H9 (cell line): ENCODE results near the gene KCNMB4. TPM values are rescaled to one million over a fixed set of nuclear protein-coding genes. Genes with fewer than 3 reads are reported as not detected.

Experiments used
- DNase-seq: peaks from one replicate; pipeline ENCODE4 v3.0.0-alpha.2; 2017
- H2AFZ ChIP-seq: one replicate; pipeline ENCODE4 v1.6.1; 2013; ENCODE audit warnings: mild to moderate bottlenecking, low read length, control low read depth, moderate library complexity
- H2AK5ac ChIP-seq: 2 replicates; pipeline ENCODE4 v1.6.1; 2013; ENCODE audit warnings: low read length, control low read depth, mixed read lengths; ENCODE audit not compliant: insufficient read length
- H2BK120ac ChIP-seq: one replicate; pipeline ENCODE4 v1.6.1; 2013; ENCODE audit warnings: low read depth, mild to moderate bottlenecking, low read length, control low read depth, inconsistent platforms; ENCODE audit not compliant: poor library complexity, severe bottlenecking
- H2BK12ac ChIP-seq: 2 replicates; pipeline ENCODE4 v1.6.1; 2013; ENCODE audit warnings: low read length, control low read depth, mixed read lengths, low read depth; ENCODE audit not compliant: insufficient read length
- H2BK15ac ChIP-seq: 2 replicates; pipeline ENCODE4 v1.6.1; 2013; ENCODE audit warnings: low read depth, low read length, control low read depth
- H2BK20ac ChIP-seq: one replicate; pipeline ENCODE4 v1.6.1; 2013; ENCODE audit warnings: low read depth, mild to moderate bottlenecking, low read length, control low read depth, inconsistent platforms; ENCODE audit not compliant: poor library complexity, severe bottlenecking
- H2BK5ac ChIP-seq: 2 replicates; pipeline ENCODE4 v1.6.1; 2013; ENCODE audit warnings: low read length, control low read depth, mixed read lengths; ENCODE audit not compliant: insufficient read length
- H3K14ac ChIP-seq: 2 replicates; pipeline ENCODE4 v1.6.1; 2013; ENCODE audit warnings: low read length, control low read depth; ENCODE audit not compliant: insufficient read depth
- H3K18ac ChIP-seq: 2 replicates; pipeline ENCODE4 v1.6.1; 2013; ENCODE audit warnings: low read depth, mild to moderate bottlenecking, mixed read lengths, low read length, control low read depth; ENCODE audit not compliant: insufficient read length
- H3K23ac ChIP-seq: 2 replicates; pipeline ENCODE4 v1.6.1; 2013; ENCODE audit warnings: low read length, control low read depth, mixed read lengths, low read depth; ENCODE audit not compliant: insufficient read length
- H3K23me2 ChIP-seq: 2 replicates; pipeline ENCODE4 v1.6.1; 2013; ENCODE audit warnings: low read depth, mild to moderate bottlenecking, mixed read lengths, low read length, control low read depth; ENCODE audit not compliant: insufficient read length, poor library complexity, severe bottlenecking
- H3K27ac ChIP-seq: 2 replicates; pipeline ENCODE4 v1.5.1; 2013; ENCODE audit warnings: low read length, control low read depth, mixed read lengths, low read depth; ENCODE audit not compliant: insufficient read length
- H3K27me3 ChIP-seq: 2 replicates; pipeline ENCODE4 v1.6.1; 2013; ENCODE audit warnings: low read length, control low read depth, inconsistent platforms; ENCODE audit not compliant: insufficient read depth
- H3K4ac ChIP-seq: 2 replicates; pipeline ENCODE4 v1.6.1; 2013; ENCODE audit warnings: low read depth, mild to moderate bottlenecking, control low read depth, inconsistent platforms, low read length, moderate library complexity
- H3K4me1 ChIP-seq: 2 replicates; pipeline ENCODE4 v1.6.1; 2013; ENCODE audit warnings: low read length, control low read depth, inconsistent platforms; ENCODE audit not compliant: insufficient read depth
- H3K4me2 ChIP-seq: 2 replicates; pipeline ENCODE4 v1.6.1; 2013; ENCODE audit warnings: low read length, control low read depth, mixed read lengths; ENCODE audit not compliant: insufficient read length, insufficient read depth
- H3K56ac ChIP-seq: 2 replicates; pipeline ENCODE4 v1.6.1; 2013; ENCODE audit warnings: low read depth, mild to moderate bottlenecking, mixed read lengths, low read length, control low read depth; ENCODE audit not compliant: insufficient read length
- H3K79me1 ChIP-seq: 2 replicates; pipeline ENCODE4 v1.6.1; 2013; ENCODE audit warnings: low read depth, mild to moderate bottlenecking, moderate library complexity, low read length, control low read depth, inconsistent platforms; ENCODE audit not compliant: insufficient read depth, poor library complexity, severe bottlenecking
- H3K79me2 ChIP-seq: 2 replicates; pipeline ENCODE4 v1.6.1; 2013; ENCODE audit warnings: low read length, control low read depth, inconsistent platforms; ENCODE audit not compliant: insufficient read depth
- H3K9ac ChIP-seq: 2 replicates; pipeline ENCODE4 v1.6.1; 2013; ENCODE audit warnings: low read length, control low read depth, mixed read lengths; ENCODE audit not compliant: insufficient read length; ENCODE audit errors: extremely low read depth
- H3K9me3 ChIP-seq: one replicate; pipeline ENCODE4 v1.6.1; 2013; ENCODE audit warnings: low read depth, low read length, inconsistent platforms; ENCODE audit not compliant: control insufficient read depth
- H3T11ph ChIP-seq: one replicate; pipeline ENCODE4 v1.6.1; 2013; ENCODE audit warnings: mild to moderate bottlenecking, low read length, control low read depth, inconsistent platforms
- H4K20me1 ChIP-seq: one replicate; pipeline ENCODE4 v1.6.1; 2013; ENCODE audit not compliant: control insufficient read depth, insufficient read length, insufficient read depth
- H4K5ac ChIP-seq: 2 replicates; pipeline ENCODE4 v1.6.1; 2013; ENCODE audit warnings: low read depth, mild to moderate bottlenecking, mixed read lengths, low read length, control low read depth; ENCODE audit not compliant: insufficient read length
- H4K8ac ChIP-seq: replicated peaks from 2 replicates; pipeline ENCODE4 v1.6.1; 2013; ENCODE audit warnings: low read length, control low read depth, mixed read lengths, low read depth; ENCODE audit not compliant: insufficient read length
- H4K91ac ChIP-seq: 2 replicates; pipeline ENCODE4 v1.6.1; 2013; ENCODE audit warnings: low read depth, mild to moderate bottlenecking, moderate library complexity, mixed read lengths, low read length, control low read depth; ENCODE audit not compliant: insufficient read length
- H3K27ac Mint-ChIP-seq, 3 experiments: 2 replicates in 2 of 3; 3 replicates in 1 of 3; pipeline ENCODE4 v1.8.0; 2020 to 2021; ENCODE audit warnings: mixed read lengths in 3 of 3, mild to moderate bottlenecking in 1 of 3, moderate library complexity in 1 of 3
- H3K27me3 Mint-ChIP-seq: 2 replicates; pipeline ENCODE4 v1.8.0; 2021; ENCODE audit warnings: low read depth, mild to moderate bottlenecking, moderate library complexity, mixed read lengths
- H3K36me3 Mint-ChIP-seq, 3 experiments: 2 replicates in 2 of 3; 3 replicates in 1 of 3; pipeline ENCODE4 v1.8.0; 2020 to 2021; ENCODE audit warnings: low read depth in 3 of 3, mixed read lengths in 3 of 3; ENCODE audit not compliant: insufficient read depth in 1 of 3
- H3K4me1 Mint-ChIP-seq, 2 experiments: 2 replicates each; pipeline ENCODE4 v1.8.0; 2020; ENCODE audit warnings: mixed read lengths in 2 of 2
- H3K4me3 Mint-ChIP-seq, 2 experiments: 2 replicates in 1 of 2; 3 replicates in 1 of 2; pipeline ENCODE4 v1.8.0; 2020 to 2021; ENCODE audit warnings: mild to moderate bottlenecking in 2 of 2, mixed read lengths in 2 of 2, moderate library complexity in 1 of 2
- H3K9me3 Mint-ChIP-seq, 2 experiments: 2 replicates in 1 of 2; 3 replicates in 1 of 2; pipeline ENCODE4 v1.8.0; 2020; ENCODE audit warnings: mild to moderate bottlenecking in 2 of 2, mixed read lengths in 2 of 2, moderate library complexity in 1 of 2
- WGBS: extraction: QIAGEN DNeasy Blood & Tissue Kit; methylation state at CpG from one replicate; pipeline ENCODE4 v1.1.7; 2013; ENCODE audit warnings: missing lambda C conversion rate, low lambda C conversion rate, mixed read lengths; ENCODE audit not compliant: insufficient read length; ENCODE audit errors: extremely low coverage; 5-methylcytosine and 5-hydroxymethylcytosine counted together
- total RNA-seq: library from RNA; stranded (reverse); gene quantifications from 2 replicates; pipeline ENCODE4 v1.2.1, GENCODE V29; 2021
- TF ChIP-seq, protein P1 (sequence below): fragments of 200-600 bp; sonication (generic); conservative IDR thresholded peaks from 3 replicates; pipeline ENCODE4 v1.8.0; 2021; ENCODE audit warnings: antibody characterized with exemption, mild to moderate bottlenecking

The KCNMB4 gene
- total RNA-seq, 1 experiment from 2014 or later, result 16.2 TPM

DNA sequence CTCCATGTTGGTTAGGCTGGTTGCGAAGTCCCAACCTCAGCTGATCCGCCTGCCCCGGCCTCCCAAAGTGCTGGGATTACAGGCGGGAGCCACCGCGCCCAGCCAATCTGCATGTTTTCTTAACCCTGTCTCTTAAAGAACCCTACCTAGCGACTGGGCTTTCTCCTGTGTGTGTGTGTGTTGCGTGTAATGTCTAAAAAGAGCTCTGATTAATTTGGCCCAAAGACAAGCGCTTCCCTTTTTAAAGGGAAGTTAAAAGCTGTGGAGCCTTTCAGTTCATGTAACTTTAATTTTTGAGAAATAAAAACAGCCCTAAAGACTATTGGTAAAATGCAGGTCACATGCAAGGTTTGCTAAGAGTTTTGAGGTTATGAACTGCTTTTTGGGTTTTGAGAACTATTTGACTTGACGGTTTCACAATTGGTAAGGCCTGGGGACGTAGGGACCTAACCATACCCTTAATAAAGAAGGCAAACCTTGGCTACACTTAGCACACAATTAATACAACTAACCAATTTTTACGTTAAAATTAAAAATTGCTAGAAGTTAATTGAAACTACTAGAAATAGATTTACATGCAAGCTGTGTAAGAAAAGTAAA is 103.2 kb downstream of the KCNMB4 start:
- no peak overlapping the region for H2BK120ac ChIP-seq
- TF ChIP-seq, protein P1, sequence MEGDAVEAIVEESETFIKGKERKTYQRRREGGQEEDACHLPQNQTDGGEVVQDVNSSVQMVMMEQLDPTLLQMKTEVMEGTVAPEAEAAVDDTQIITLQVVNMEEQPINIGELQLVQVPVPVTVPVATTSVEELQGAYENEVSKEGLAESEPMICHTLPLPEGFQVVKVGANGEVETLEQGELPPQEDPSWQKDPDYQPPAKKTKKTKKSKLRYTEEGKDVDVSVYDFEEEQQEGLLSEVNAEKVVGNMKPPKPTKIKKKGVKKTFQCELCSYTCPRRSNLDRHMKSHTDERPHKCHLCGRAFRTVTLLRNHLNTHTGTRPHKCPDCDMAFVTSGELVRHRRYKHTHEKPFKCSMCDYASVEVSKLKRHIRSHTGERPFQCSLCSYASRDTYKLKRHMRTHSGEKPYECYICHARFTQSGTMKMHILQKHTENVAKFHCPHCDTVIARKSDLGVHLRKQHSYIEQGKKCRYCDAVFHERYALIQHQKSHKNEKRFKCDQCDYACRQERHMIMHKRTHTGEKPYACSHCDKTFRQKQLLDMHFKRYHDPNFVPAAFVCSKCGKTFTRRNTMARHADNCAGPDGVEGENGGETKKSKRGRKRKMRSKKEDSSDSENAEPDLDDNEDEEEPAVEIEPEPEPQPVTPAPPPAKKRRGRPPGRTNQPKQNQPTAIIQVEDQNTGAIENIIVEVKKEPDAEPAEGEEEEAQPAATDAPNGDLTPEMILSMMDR, result no peak
- H3T11ph ChIP-seq, result no peak overlapping the region
- H3K4me1 Mint-ChIP-seq, result peaks cover 5% of the 10 kb centered on the region in 2 experiments; a peak in 2 of 4 replicates
- no peak overlapping the region for H2BK12ac ChIP-seq
- no peak overlapping the region for H3K23ac ChIP-seq
- H2BK5ac ChIP-seq, result no peak overlapping the region
- peaks cover 9 to 14% (median 12%) of the 10 kb centered on the region in 3 experiments for H3K36me3 Mint-ChIP-seq
- DNase-seq, result no peak
- H3K4ac ChIP-seq, result no peak overlapping the region
- no peak overlapping the region for H3K14ac ChIP-seq
- no peak overlapping the region for H4K91ac ChIP-seq
- no peak overlapping the region for H2AFZ ChIP-seq
- H4K20me1 ChIP-seq, result no peaks in the 10 kb centered on the region
- no peaks in the 10 kb centered on the region for H3K27me3 ChIP-seq
- no peaks in the 10 kb centered on the region for H3K79me1 ChIP-seq
- H2BK15ac ChIP-seq, result no peak overlapping the region
- H3K4me1 ChIP-seq, result no peaks in the 10 kb centered on the region
- H3K27ac ChIP-seq, result no peak overlapping the region
- no peak overlapping the region for H2BK20ac ChIP-seq
- H4K8ac ChIP-seq, result no peak overlapping the region
- no peak overlapping the region for H3K4me3 Mint-ChIP-seq
- peaks cover 6 to 13% of the 10 kb centered on the region in 2 experiments for H3K9me3 Mint-ChIP-seq
- H2AK5ac ChIP-seq, result no peak overlapping the region
- H3K27ac Mint-ChIP-seq, result no peak overlapping the region
- H3K9ac ChIP-seq, result no peak overlapping the region
- no peaks in the 10 kb centered on the region for H3K9me3 ChIP-seq
- no peak overlapping the region for H3K18ac ChIP-seq
- no peaks in the 10 kb centered on the region; the same call in 1 of the 2 replicates for H3K27me3 Mint-ChIP-seq
- no CpG with 5 or more reads among the region's 12 CpGs for WGBS
- no peak overlapping the region for H3K56ac ChIP-seq
- H3K23me2 ChIP-seq, result no peaks in the 10 kb centered on the region
- no peaks in the 10 kb centered on the region for H3K79me2 ChIP-seq
- H3K4me2 ChIP-seq, result no peak overlapping the region
- no peak overlapping the region for H4K5ac ChIP-seq
